ENCODE data around the gene PCSK5. TPM values are rescaled to one million over a fixed set of nuclear protein-coding genes. Genes with fewer than 3 reads are reported as not detected.

Gene PCSK5
- total and polyA plus RNA-seq, 2 donors (not counting 3 experiments of a cell fraction or from before 2014, with no cell fraction given), result 2.6 to 4.8 TPM

GRCh38 chr9:75844321-75844720 is 46.2 kb upstream of the PCSK5 start:
- Histone ChIP-seq H3K4me1 (ENCODE audit: control insufficient read depth, extremely low read depth, insufficient read depth, low read length) (no peaks in the 10 kb centered on the region), H3K9me3 (replicated peaks; ENCODE audit: control insufficient read depth, insufficient read depth, low read length) (no peaks in the 10 kb centered on the region), H3K79me2 (ENCODE audit: control insufficient read depth, insufficient read depth, low read length) (no peaks in the 10 kb centered on the region), H3K36me3 (ENCODE audit: control insufficient read depth in 2 of 2, extremely low read depth in 1 of 2, insufficient read depth in 2 of 2, low read length in 2 of 2) (no peaks in the 10 kb centered on the region), H3K4me3 (replicated peaks in 1 of 3; ENCODE audit: insufficient read depth in 1 of 3, low read depth in 1 of 3, low read length in 3 of 3) (no peak overlapping the region), H4K20me1 (replicated peaks; ENCODE audit: control insufficient read depth, extremely low read depth, insufficient read depth, low read length) (no peaks in the 10 kb centered on the region), H3K27ac (ENCODE audit: insufficient read depth, low read depth, low read length) (no peak overlapping the region), H3K27me3 (ENCODE audit: control insufficient read depth in 2 of 2, insufficient read depth in 2 of 2, low read length in 2 of 2) (no peaks in the 10 kb centered on the region), H3K9ac (replicated peaks; ENCODE audit: extremely low read depth, insufficient read depth, low read length) (no peak overlapping the region), H2AFZ (ENCODE audit: low read depth, low read length) (no peak overlapping the region), H3K9me1 (replicated peaks; ENCODE audit: control insufficient read depth, extremely low read depth, insufficient read depth, low read length) (no peaks in the 10 kb centered on the region), H3K4me2 (ENCODE audit: insufficient read depth, low read length) (no peak overlapping the region)
- dilution Hi-C loops (cut with MboI; ENCODE audit: extremely low pct_ligation_motif_present, low sequenced_read_pairs), result no loop called here
- FAIRE-seq (no peak), DNase-seq (ENCODE audit: low read depth, low spot score) (no peak)
- TF ChIP-seq JUN (IDR thresholded peaks at IDR 0.05; ENCODE audit: borderline replicate concordance, insufficient read depth, insufficient read length, low read depth) (no peak), CTCF (IDR thresholded peaks at IDR 0.05; ENCODE audit: extremely low read depth in 1 of 2, insufficient read depth in 1 of 2, low read depth in 1 of 2, low read length in 2 of 2) (no peak), GATA2 (IDR thresholded peaks at IDR 0.05; ENCODE audit: insufficient read depth, insufficient read length, low read depth, low read length) (no peak), POLR2AphosphoS5 (IDR thresholded peaks at IDR 0.05; ENCODE audit: insufficient read depth, low read depth, low read length) (no peak), POLR2A (IDR thresholded peaks at IDR 0.05; ENCODE audit: low read depth, low read length) (no peak), EZH2 (IDR thresholded peaks at IDR 0.05; ENCODE audit: borderline replicate concordance, low read depth, low read length, severe bottlenecking) (no peak), FOS (IDR thresholded peaks at IDR 0.05; ENCODE audit: borderline replicate concordance, insufficient read depth, low read length) (no peak), MYC (IDR thresholded peaks at IDR 0.05; ENCODE audit: low read depth, low read length) (no peak)
- TF ChIP-seq, protein P1, sequence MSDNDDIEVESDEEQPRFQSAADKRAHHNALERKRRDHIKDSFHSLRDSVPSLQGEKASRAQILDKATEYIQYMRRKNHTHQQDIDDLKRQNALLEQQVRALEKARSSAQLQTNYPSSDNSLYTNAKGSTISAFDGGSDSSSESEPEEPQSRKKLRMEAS (IDR thresholded peaks at IDR 0.05; ENCODE audit: insufficient read depth, insufficient read length), result no peak
- intact Hi-C loops (cut with micrococcal nuclease), result no loop called here
- BruUV-seq (replicated peaks), result no TSS peak
- POLR2A ChIA-PET, result no interaction called here
- CTCF ChIA-PET, result interaction anchor here (1.0 kb wide), 1 partner anchor 11 kb away, joined by 4 read pairs; no protein-coding TSS in a partner anchor
